ENCODE measurements around the gene ALKBH2. TPM values are rescaled to one million over a fixed set of nuclear protein-coding genes. Genes with fewer than 3 reads are reported as not detected.

The ALKBH2 gene
- total and polyA plus RNA-seq, 11 donors = 5.1 to 18.0 (median 8.2) TPM

GRCh38 chr12:109139360-109139759 is 46.1 kb upstream of the ALKBH2 start:
- intact Hi-C loops (cut with DNase I) = no loop called here
- H3K4me3 ChIP-seq = no peak overlapping the region
- TF ChIP-seq CTCF (IDR thresholded peaks at IDR 0.05) (no peak), POLR2A (IDR thresholded peaks at IDR 0.05) (no peak)
- peaks cover 0 to 8% (median 0%) of the 10 kb centered on the region in 12 donors for H3K9me3 ChIP-seq
- peak overlapping the region in 9 of 12 donors; percentile 4 to 64 (median 48) for H3K27ac ChIP-seq
- H3K27me3 ChIP-seq = no peaks in the 10 kb centered on the region
- WGBS, 4 donors = 63 to 83% (median 71%) methylated on average over 7 to 9 of the region's 9 CpGs
- ATAC-seq (peak in 2 of 4 donors; percentile 4 to 20), DNase-seq (no peak)
- peaks cover 0 to 41% (median 26%) of the 10 kb centered on the region in 9 donors for H3K36me3 ChIP-seq
- H3K4me1 ChIP-seq = peaks cover 0 to 88% (median 26%) of the 10 kb centered on the region in 12 donors

- 62 to 73% (median 68%) methylated on average over 2 of the region's 2 CpGs for WGBS, 4 donors
- ATAC-seq = peak in 2 of 4 donors; percentile 17 to 25
- intact Hi-C loops (cut with DNase I) = no loop called here
These were observed 43.8 kb upstream of the ALKBH2 start for GRCh38 chr12:109137055-109137454.

GRCh38 chr12:109134186-109134917 is 41.1 kb upstream of the ALKBH2 start:
- Histone ChIP-seq H3K4me3 (no peak overlapping the region), H3K27ac (peak overlapping the region; percentile 3 to 89 (median 46)), H3K4me1 (peaks cover 0 to 87% (median 35%) of the 10 kb centered on the region in 12 donors)

More at GRCh38 chr12:109137055-109137454, 43.8 kb upstream of the ALKBH2 start:
- Histone ChIP-seq H3K4me1 (peaks cover 0 to 89% (median 27%) of the 10 kb centered on the region in 12 donors), H3K9me3 (peaks cover 0 to 8% (median 0%) of the 10 kb centered on the region in 12 donors), H3K4me3 (no peak overlapping the region), H3K27me3 (no peaks in the 10 kb centered on the region), H3K36me3 (peaks cover 0 to 24% (median 17%) of the 10 kb centered on the region in 9 donors), H3K27ac (peak overlapping the region in 11 of 12 donors; percentile 28 to 73 (median 58))
- DNase-seq = no peak
- TF ChIP-seq CTCF (IDR thresholded peaks at IDR 0.05) (no peak), POLR2A (IDR thresholded peaks at IDR 0.05) (no peak)

More at GRCh38 chr12:109134186-109134917, 41.1 kb upstream of the ALKBH2 start:
- DNase-seq (peak in 2 of 5 donors; percentile 70 to 73), ATAC-seq (peak in 3 of 4 donors; percentile 10 to 27 (median 16))
- TF ChIP-seq CTCF (IDR thresholded peaks at IDR 0.05) (peak; percentile 42 to 68 (median 55)), POLR2A (IDR thresholded peaks at IDR 0.05) (no peak)
- WGBS, 4 donors = 19 to 44% (median 30%) methylated on average over 5 to 6 of the region's 6 CpGs
- Histone ChIP-seq H3K36me3 (peaks cover 0 to 6% (median 0%) of the 10 kb centered on the region in 9 donors), H3K9me3 (peaks cover 0 to 8% (median 0%) of the 10 kb centered on the region in 12 donors), H3K27me3 (no peaks in the 10 kb centered on the region)
- intact Hi-C loops (cut with DNase I) = loop anchor here in 1 of 10 donors (5.0 kb wide), 1 partner anchor 33 kb away; no protein-coding TSS in a partner anchor
